Left lobe of liver (tissue), 2 donors: ENCODE measurements around the gene SHMT2. TPM values are rescaled to one million over a fixed set of nuclear protein-coding genes. Genes with fewer than 3 reads are reported as not detected.
A peak's percentile ranks its signal among the peaks of the same experiment; 100 is the strongest.

ENCODE experiments used
- ATAC-seq: fragments of 200-7000 bp; cut with Tn5 transposase; one replicate; pipeline ENCODE4 v1.9.1; 2020; ENCODE audit warnings: mild to moderate bottlenecking, moderate library complexity
- DNase-seq: peaks from one replicate; pipeline ENCODE4 v3.0.0-alpha.2; 2020; ENCODE audit warnings: low spot score
- total RNA-seq: library from RNA; stranded (reverse); gene quantifications from one replicate; pipeline ENCODE4 v1.2.1, GENCODE V29; 2021
- donor health status: DM: no; HTN: no; CAD: no; lungs with moderate emphysema.
- donor health status: DM: no; HTN: yes; CAD: no.

Gene SHMT2
- total RNA-seq, 1 donor from 2014 or later = 242 TPM

DNA sequence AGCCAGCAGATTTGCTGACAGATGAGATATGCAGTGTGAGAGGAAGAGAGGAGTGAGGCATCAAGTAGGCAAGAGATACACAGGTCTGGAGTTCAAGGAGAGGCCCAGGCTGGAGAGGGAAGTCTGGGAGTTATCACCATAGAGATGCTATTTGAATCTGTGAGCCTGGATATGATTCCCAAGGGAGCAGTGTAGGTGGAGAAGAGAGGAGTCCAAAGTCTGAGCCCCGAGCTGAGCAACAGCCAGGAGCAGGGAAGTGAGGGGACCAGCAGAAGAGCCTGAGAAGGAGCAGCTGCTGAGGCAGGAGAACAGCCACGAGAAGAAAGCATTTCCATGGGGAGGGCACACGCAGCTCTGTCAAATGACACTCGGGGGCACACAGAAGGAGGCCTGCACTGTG is 33.1 kb upstream of the SHMT2 start:
- ATAC-seq = no peak

DNA sequence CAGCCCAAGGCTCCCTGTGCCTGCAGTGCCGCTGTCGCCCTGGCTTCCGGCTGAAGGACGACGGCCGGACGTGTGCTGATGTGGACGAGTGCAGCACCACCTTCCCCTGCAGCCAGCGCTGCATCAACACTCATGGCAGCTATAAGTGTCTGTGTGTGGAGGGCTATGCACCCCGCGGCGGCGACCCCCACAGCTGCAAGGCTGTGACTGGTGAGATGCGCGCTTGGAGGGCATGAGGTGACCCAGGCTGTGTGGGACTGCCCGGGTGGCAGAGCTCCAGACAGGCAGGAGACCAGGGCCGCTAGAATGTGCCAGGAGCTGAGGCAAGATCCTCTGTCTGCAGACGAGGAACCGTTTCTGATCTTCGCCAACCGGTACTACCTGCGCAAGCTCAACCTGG is 32.6 kb upstream of the SHMT2 start:
- ATAC-seq = peak; percentile 1
- DNase-seq = no peak

More for the DNA sequence above, 33.1 kb upstream of the SHMT2 start:
- no peak for DNase-seq

- DNase-seq (no peak), ATAC-seq (no peak)
Observed at GRCh38 chr12:57198329-57198728, 31.2 kb upstream of the SHMT2 start.

GRCh38 chr12:57199191-57199590 is 30.3 kb upstream of the SHMT2 start:
- ATAC-seq (no peak), DNase-seq (no peak)

- DNase-seq (no peak), ATAC-seq (no peak)
Observed at GRCh38 chr12:57200497-57200896, 29.0 kb upstream of the SHMT2 start.

- no peak for ATAC-seq
- DNase-seq = no peak
Observed at GRCh38 chr12:57201219-57201618, 28.3 kb upstream of the SHMT2 start.

GRCh38 chr12:57201631-57202030 is 27.9 kb upstream of the SHMT2 start:
- DNase-seq = no peak
- no peak for ATAC-seq

DNA sequence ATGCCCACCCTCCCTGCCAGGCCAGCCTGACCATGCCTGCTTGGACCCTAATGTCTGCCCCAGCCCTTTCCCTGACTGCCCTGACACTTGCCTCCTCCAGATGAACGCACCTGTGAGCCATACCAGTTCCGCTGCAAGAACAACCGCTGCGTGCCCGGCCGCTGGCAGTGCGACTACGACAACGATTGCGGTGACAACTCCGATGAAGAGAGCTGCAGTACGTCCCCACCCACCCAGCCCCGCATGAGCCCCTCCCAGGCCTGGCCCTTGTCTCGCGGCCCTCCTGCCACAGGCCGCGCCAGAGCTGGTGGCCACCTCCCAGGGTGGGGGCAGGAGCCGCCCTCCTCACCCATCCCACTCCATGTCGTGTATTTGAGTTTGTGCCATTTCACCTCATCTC is 27.2 kb upstream of the SHMT2 start:
- DNase-seq = no peak
- ATAC-seq = no peak

GRCh38 chr12:57203201-57203600 is 26.3 kb upstream of the SHMT2 start:
- no peak for DNase-seq
- no peak for ATAC-seq

DNA sequence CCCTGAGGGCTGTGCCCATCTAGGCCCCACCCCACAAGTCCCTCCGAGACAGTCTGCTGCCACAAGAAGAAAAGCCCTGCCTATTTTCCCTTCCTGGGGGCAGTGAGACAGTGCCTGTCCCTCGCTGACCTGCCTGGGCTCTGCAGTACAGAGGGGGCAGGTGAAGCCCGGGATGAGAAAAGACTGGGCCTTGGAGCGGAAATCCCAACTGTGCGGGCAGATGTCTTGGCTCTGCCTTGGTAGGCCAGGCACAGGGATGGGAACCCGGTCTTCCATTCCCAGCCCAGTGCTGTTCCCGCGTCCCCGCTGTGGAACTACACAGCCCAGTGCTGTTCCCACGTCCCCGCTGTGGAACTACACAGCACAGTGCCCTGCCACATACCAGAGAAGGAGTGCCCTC is 25.7 kb upstream of the SHMT2 start:
- DNase-seq (no peak), ATAC-seq (no peak)

DNA sequence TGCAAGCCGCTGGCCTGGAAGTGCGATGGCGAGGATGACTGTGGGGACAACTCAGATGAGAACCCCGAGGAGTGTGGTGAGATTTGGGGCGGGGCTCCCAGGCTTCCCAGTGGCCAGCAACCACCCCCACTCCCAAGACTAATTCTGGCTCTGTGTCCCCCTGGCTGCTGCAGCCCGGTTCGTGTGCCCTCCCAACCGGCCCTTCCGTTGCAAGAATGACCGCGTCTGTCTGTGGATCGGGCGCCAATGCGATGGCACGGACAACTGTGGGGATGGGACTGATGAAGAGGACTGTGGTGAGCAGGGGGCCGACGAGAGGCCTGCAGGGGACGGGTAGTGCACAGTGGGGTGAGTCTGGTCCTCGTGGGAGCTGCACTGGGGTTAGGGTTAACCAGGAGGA is 25.1 kb upstream of the SHMT2 start:
- no peak for DNase-seq
- ATAC-seq = no peak

DNA sequence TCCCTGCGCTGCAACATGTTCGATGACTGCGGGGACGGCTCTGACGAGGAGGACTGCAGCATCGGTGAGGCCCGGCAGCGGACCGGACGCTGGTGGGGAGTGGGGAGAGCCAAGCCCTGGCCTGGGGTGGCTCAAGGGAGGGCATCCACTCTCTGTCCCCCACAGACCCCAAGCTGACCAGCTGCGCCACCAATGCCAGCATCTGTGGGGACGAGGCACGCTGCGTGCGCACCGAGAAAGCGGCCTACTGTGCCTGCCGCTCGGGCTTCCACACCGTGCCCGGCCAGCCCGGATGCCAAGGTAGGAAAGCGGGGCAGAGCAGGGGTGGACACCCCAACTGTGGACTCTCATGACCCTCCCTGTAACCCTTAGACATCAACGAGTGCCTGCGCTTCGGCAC is 24.3 kb upstream of the SHMT2 start:
- no peak for ATAC-seq
- no peak for DNase-seq

- DNase-seq = no peak
- peak; percentile 3 for ATAC-seq
Observed at GRCh38 chr12:57205931-57206330, 23.6 kb upstream of the SHMT2 start.

DNA sequence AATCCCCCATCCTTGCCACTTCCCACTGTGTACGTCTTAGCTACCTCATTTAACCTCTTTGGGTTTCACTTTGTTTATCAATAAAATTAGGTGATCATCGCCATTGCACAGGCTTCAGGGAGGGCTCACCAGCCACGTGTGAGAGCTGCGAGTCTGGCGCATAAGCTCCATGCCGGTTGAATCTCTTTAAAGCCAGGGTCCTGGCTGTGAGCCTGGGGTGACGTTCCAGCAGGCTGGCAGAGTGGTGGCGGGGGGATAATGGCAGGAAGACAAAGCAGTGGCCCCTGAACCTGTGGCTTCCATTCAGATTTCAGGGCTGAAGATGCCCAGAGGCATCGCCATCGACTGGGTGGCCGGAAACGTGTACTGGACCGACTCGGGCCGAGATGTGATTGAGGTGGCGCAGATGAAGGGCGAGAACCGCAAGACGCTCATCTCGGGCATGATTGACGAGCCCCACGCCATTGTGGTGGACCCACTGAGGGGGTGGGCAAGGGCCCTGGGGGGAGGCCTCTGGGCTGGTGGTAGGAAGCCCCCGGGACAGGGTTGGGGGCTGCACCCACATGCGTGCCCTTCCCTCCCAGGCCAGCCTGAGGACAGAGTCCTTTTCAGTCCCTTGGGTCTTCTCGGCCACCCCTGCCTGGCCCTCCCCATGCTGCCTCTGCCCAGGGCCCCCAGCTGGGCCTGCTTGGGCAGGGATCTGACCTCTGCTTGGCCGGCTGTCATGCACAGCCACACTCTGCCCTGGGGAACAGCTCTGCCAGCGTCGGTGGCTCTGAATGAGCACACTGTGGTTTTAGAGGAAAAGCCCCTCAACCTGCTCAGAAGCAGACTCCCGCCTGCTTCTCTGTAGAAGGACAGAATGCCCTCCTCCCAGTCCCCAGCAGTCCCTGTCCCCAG is 21.5 kb upstream of the SHMT2 start:
- no peak for ATAC-seq
- no peak for DNase-seq

DNA sequence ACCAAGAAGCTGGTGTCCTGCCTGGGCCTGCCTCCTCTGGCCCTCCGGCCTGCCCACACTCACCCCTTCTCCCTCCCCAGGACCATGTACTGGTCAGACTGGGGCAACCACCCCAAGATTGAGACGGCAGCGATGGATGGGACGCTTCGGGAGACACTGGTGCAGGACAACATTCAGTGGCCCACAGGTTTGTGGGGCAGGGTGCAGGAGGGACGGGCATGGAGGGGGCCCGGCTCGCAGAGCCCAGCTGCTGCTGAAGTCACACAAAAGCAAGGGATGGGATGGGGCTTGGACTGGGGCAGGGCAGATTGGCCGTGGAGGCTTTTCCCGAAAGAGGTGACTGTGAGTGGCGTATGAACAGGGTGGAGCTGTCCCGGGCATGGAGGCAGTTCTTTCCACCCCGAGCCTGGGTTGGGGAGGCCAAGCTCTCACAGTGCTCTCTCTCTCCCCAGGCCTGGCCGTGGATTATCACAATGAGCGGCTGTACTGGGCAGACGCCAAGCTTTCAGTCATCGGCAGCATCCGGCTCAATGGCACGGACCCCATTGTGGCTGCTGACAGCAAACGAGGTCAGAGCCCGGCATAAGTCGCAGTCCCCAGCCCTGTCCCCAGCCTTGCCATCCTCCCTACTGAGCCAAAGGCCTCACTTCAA is 20.8 kb upstream of the SHMT2 start:
- no peak for DNase-seq
- ATAC-seq = peak; percentile 1

DNA sequence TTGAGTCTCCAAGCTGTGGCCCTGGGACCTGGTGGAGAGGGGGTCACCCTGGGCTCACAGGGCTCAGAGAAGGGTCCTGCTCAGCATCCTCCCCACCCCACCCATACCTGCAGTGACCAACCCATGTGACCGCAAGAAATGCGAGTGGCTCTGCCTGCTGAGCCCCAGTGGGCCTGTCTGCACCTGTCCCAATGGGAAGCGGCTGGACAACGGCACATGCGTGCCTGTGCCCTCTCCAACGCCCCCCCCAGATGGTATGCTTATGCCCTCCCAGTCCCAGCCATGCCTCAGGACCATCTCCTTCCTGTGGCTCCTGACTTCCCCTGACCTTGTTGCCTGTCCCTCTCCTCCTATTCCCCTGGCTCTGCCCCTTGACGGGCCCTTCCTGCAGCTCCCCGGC is 19.6 kb upstream of the SHMT2 start:
- DNase-seq (no peak), ATAC-seq (no peak)

- DNase-seq (no peak), ATAC-seq (no peak)
Observed at GRCh38 chr12:57210461-57210860, 19.1 kb upstream of the SHMT2 start.

DNA sequence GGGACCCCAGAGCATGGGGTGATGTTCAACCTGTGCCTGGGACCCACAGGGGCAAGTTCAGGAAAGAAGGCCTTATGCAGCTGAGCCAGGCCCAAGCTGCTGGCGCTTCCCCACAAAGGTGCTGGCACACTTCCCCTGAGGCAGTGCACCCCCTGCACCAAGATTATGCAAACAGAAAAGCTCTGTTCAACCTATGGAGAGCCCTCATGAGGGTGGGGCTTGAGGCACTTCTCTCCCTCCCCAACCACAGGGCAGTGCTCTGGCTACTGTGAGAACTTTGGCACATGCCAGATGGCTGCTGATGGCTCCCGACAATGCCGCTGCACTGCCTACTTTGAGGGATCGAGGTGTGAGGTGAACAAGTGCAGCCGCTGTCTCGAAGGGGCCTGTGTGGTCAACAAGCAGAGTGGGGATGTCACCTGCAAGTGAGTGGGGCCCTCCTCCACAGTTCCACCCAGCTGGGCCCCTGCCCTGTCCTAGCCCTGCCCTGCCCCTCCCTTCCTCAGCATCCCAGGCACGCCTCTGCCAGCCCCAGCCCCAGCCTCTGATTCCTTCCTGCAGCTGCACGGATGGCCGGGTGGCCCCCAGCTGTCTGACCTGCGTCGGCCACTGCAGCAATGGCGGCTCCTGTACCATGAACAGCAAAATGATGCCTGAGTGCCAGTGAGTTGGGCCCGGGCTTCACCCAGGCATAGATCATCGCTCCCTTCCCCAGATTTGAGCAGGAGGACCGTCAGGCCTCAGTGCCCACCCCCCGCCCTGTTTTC is 18.4 kb upstream of the SHMT2 start:
- DNase-seq (no peak), ATAC-seq (no peak)

- no peak for DNase-seq
- ATAC-seq = no peak
Observed at GRCh38 chr12:57211791-57212700, 17.5 kb upstream of the SHMT2 start.

- ATAC-seq = no peak
- DNase-seq = no peak
Observed at GRCh38 chr12:57212701-57213057, 16.8 kb upstream of the SHMT2 start.
